Suppressor macrophage (primary cell): Measurements from ENCODE around the gene FOSL1.

Experiments
- DNase-seq, 4 experiments: peaks; one replicate each; pipeline ENCODE4 v3.0.0-alpha.2; 2020 to 2022

Gene FOSL1

DNA sequence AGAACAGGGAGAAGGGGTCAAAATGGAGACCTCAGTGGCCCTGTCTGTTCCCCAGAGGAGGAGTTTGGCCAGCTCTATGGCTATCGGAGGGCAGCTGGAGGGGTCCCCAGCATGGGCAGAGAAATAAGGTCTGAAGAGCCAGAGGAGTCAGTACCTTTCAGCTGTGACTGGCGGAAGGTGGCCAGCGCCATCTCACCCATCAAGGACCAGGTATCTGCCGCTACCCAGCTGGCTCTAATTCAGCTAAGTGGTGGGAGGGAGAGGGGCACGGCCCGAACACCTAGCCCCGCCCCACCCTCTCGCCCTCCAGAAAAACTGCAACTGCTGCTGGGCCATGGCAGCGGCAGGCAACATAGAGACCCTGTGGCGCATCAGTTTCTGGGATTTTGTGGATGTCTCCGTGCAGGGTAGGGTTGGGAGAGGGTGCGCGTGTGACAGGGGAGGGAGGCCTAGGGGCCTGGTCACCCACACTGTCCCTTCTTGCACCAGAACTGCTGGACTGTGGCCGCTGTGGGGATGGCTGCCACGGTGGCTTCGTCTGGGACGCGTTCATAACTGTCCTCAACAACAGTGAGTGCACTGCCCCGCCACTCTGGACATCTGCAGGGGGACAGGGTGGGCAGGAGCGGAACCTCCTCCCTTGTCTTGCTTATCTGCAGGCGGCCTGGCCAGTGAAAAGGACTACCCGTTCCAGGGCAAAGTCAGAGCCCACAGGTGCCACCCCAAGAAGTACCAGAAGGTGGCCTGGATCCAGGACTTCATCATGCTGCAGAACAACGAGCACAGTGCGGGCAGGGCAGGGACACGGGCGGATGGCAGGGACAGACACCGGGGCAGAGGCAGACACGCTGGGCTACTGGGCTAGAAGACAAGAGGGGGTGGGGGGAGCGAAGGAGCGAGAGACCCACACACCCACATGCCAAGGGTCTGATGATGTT, 17.8 kb downstream of the FOSL1 start:
- DNase-seq: peak in 1 of 4 experiments; percentile 1

DNA sequence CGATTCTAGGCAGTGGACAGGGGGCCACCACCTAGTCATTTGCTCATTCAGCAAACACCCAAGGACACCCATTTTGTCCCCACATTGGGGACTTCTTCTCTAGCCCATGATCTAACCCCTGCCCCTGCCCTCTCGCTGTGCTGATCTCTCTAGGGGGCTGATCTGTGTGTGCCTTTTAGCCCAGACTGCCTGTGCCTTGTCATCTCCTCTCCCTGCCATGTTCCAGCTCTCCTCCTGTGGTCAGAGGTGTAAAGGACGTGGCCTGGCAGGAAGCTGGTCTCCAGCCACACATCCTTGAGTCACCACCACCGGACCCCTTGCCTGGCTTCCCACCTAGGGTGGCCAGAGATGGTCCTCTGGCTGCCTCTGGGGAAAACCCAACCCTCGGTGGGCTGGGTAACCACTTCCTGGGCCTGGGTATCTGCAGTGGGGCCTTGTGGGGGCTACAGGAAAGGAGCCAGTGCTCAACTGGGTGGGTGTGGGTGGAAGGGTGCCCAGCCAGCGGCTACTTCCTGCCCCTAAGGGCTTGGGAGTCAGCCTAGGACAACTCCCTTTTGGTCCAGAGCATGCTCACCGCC, 19.3 kb downstream of the FOSL1 start:
- DNase-seq: peak in 1 of 4 experiments; percentile 6

DNA sequence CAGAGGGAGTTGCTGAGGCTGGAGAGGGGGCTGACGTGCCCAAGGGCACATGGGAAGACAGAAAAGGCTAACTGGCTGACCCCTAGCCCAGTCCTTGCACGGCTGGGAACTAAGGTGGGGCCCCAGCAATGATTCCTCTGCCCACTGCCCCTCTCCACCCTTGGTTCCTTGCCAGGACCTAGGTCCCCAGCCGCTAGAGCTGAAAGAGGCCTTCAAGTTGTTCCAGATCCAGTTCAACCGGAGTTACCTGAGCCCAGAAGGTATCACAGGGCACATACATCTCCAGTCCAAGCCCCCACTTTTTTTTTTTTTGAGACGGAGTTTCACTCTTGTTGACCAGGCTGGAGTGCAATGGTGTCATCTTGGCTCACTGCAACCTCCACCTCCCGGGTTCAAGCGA, 20.2 kb downstream of the FOSL1 start:
- DNase-seq: no peak

DNA sequence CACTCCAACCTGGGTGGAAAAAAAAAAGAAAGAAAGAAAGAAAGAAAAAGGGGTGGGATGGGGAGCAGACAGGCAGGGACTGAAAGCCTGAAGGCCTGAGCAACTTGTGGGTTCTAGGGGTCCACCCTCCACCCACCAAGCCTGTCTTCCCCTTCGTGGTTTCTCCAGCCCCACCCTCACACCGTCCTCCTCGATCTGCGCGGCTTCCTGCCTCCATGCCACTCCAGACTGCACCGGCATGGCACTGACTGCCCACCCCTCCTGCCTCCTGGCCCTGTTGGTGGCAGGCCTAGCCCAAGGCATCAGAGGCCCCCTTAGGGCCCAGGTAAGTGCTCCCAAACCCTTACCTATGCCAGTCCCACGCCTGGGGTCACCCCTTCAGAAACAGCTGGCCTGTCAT, 20.6 kb downstream of the FOSL1 start, which contains the start of gene CTSW:
CTSW (plus strand) TSS at position 221 of the 400 bp plus-strand sequence; CDS start at position 239, 18 bp downstream.
- DNase-seq: peak in 3 of 4 experiments; percentile 25 to 46 (median 42)

DNA sequence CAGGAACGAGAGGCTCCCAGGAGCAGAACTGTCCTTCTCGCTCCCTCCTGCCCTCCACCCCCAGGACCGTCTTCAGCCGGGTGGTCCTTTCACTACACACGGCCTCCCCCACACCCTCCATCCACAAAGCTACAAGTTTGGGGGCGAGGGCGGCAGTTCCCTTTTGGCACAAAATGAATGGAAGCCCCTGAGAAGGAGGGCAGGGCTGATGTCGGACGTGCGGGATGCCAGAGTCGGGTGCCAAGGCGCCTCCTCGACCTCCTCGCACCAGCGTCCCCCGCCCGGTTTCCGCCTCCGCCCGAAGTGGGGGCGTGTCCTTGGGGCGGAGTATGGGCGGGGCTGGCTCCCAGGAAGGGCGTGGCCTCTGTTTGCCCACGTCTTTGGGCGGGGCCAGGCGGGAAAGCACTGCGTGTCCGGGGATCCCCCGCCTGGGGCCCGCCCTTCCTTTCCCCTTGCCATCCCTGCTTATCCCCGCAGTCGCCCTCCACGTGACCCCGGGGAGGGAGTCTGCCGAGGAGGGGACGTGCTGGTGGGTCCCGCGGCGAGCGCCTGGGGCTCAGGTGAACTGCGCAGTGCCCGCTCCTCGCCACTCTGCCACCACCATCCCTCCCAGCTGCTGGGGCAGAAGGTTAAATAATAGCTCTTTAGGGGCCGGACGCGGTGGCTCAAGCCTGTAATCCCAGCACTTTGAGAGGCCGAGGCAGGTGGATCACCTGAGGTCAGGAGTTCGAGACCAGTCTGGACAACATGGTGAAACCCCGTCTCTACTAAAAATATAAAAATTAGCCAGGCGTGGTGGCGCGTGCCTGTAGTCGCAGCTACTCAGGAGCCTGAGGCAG, 26.7 kb downstream of the FOSL1 start:
- DNase-seq: peak; percentile 93 to 98 (median 96)

DNA sequence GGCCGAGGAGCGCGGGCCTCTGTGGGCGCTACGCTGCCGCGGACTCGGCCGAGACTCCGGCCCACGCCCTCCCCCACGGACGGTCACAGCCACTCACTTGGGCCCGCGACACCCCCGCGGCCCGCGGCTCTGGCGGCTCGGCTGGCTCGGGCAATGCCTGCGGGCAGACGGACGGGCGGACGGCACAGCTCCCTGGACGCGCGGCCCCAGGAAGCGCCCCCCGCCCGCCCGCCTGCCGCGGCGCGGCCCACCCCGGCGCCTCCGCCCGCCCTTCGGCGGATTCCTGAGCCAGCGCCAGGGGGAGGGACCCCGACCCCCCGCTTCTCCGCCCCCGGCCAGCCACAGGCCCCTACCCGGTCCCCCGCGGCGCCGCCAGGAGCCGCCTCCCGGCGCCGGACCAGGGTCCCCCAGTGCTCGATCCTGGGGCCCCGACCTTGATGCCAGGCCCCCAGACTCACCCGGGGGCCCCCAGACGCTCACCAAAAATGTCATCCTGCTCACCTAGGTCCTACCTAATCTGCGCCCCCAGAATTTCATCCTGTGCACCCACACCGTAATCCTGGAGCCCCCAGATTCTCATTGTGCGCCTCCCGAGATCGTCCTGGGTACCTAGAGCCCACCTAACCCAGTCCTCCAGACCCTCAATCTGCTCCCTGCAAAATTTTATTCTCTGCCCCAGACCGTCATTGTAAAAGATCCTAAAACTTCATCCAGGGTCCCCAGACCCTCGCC, 27.4 kb downstream of the FOSL1 start, which contains the start of gene EFEMP2:
EFEMP2 (minus strand) TSS at position 215 of the 732 bp plus-strand sequence. CDS start 446 bp downstream, outside the sequence.
- peak in 1 of 4 experiments; percentile 50 for DNase-seq

DNA sequence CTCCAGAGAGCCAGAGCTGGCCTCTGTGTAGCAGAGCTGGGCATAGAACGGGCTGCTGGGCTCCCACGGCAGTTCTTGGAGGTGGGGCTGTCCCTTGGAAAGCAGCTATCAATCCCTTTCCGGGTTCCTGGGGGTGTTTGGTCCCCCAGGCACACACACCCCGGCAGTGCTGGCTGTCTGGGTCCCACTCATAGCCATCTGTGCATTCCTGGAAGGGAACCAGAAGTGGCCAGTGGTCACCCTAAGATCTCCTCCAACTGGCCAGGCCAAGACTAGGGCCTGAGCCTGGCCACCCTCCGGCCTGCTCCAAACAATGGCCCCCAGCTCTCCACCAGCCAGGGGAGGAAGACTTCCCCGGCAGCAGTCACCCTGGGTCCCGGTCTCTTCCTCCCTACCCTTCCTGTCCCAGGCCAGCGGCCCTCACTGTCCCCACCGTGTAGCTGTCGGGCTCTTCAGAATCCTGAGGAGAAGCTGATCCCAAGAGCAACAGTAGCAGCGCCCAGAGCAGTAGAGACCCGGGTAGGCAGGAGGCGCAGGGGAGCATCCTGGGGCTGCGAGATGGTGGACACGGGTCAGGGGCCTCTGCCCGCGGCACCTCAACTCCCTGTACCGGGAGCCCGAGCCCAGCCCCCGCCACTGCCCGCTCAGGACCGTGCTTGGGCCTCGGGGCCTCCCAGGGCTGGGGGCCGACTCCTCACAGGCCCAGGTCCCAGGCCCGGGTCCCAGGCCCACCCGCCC, 28.2 kb downstream of the FOSL1 start:
- no peak for DNase-seq

DNA sequence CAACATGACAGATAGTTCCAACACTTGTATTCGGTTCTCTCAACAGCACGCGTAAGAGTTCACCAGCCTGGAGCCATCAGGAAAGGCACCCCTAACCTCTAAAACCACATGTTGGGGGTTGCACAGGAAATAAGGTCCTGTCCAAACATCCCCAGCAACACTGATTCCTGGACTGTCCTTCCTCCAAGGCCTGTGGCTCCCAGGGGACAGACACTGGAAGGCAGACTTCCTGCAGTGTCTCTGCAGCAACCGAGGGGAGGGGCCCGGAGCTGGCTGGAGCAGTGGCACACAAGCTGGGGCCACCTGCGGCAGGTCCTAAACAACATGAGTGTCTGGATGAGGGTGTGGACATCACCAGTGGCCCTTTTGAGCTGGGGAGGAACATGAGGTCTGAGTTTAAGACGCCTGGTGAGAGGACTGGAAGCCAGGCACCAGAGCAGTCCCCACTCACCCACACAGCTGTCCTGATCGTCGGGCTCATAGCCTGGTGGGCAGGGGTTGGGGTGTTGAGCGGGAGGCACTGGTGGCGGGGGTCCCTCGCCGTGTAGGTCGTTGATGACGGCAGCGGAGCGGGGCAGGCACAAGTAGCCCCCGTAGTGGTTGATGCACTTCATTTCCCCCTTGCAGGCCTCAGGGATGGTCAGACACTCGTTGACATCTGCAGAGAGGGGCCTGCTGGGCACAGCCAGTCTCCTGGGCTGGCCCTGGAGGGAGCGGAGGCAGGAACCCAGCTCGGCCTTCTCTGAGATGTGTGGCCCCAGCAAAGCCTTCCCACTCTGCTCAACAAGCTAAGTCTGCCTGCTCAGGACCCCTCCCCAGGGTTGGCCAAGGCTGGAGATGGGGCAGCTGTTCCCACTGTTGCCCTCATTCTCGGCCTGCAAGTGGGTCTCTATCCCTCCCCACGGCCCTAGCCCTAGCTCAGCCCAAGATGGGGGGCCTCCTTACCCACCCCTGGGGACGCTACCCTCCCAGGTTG, 29.2 kb downstream of the FOSL1 start:
- DNase-seq: no peak

DNA sequence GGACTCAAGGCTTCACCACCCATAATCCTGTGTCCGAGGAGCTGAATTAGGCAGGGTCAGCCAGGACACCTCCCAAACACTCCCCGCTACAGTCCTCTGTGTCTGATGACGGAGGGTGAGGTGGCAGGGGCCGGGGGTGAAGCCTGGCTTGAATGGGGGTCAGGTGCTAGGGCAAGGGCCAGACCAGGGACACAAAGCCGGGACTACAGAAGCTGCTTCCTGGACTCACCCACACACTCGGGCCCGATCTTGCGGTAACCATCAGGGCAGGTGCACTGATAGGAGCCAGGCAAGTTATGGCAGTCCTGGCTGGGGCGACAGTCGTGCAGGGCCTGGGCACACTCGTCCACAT, 29.9 kb downstream of the FOSL1 start:
- DNase-seq: no peak

DNA sequence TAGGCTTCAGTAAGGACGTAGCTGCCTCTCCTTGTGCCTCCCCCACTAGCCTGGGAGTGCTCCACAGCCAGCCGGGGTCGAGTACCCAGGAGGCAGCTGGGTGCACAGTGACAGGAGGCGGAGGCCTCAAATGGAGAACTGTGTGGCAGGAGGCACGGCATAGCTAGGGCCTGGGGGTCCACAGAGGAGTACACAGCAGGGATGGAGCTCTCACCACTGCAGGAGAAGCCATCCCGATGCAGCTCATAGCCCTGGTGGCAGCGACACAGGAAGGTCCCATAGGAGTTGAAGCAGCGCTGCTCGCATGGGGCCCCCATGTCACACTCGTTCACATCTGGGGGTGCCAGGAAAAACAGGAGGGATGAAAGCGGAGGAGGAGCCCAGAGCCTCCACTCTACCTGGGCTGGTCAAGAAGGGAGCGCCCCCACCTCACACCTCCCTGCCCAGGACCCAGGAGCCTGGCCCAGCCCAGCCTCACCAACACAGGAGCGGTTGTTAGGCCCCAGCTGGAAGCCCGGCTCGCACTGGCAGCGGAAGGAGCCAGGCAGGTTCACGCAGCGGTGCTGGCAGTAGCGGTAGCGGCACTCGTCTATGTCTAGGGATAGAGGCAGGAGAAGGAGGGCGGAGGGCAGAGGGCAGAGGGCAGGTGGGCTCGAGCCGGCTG, 30.4 kb downstream of the FOSL1 start:
- DNase-seq: no peak

DNA sequence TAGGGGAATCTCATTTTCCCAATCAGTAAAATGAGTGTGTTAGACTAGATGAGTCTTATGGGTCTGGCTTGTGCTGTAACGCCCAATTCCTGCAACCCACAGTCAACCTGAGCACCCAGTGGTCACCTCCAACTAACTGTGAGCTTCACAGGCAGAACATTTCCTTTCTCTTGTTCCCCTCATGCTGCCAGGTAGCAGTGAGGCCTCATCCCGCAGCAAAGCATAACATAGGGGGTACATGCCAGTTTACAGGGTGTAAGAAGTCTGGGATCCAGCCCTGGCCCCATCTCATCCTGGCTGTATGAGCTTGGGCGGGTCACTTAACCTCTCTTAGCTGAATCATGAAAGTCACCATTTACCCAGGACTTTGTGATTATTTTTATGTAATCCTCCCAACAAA, 31.3 kb downstream of the FOSL1 start:
- no peak for DNase-seq

DNA sequence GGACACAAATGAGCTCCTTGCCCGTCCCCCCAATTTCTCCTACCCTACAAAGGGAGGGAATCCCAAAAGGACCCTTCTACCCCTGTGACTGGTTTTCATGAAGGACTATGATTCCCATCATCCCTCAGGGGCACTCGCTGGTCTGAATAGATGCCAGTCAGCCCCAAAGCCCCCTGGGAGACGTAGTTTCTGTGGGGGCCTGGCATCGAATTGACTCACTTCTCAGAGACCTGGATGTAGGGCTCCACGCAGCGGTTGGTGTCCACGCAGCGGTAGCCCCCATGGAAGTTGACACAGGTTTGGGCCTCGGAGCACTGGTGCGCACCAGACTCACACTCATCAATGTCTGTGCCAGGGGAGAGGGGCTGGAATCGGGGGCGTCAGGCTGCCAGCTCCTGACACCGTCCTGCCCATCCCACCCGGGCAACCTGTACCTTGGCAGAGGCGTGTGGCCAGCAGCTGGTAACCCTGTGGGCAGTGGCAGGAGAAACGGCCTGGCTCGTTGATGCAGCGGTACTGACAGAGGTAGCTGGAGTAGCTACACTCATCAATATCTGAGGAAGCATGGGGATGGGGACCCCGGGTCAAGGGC, 32.0 kb downstream of the FOSL1 start:
- no peak for DNase-seq

DNA sequence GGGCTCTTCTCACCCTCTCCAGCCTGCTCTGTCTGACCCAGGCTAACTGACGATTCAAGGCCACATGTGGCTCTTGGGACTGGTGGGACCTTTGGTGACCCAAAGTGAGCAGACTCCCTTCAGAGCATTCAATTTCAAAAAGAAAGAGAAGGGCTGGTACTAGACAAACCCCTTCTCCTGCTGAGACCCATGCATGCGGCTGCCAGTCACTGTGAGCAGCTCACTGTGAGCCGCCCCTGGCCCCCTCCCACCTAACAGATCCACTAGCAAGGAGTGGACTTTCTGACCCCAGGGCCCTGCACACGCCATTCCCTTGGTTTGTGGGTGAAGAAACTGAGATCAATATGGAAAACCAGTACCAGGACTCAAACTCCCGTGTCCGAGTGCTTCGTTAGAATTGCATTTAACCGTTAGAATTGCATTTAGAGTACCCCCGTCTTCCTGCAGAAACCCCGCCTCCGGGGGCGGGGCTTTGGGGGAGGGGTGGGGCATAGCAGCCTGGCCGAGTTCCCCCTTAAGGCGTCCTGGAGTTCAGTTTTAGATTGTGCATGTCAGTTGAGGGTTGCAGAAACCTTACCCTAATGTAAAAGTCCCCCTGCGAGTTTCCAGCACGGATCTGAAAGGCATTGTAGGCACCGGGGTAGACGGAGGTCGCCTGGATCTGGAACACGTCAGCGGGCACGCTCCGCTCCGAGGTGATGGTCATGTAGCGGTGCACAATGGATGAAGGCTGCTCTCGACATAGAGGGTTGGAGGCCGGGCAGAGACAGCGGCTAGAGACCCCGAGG, 32.7 kb downstream of the FOSL1 start:
- DNase-seq: peak in 1 of 4 experiments; percentile 50

DNA sequence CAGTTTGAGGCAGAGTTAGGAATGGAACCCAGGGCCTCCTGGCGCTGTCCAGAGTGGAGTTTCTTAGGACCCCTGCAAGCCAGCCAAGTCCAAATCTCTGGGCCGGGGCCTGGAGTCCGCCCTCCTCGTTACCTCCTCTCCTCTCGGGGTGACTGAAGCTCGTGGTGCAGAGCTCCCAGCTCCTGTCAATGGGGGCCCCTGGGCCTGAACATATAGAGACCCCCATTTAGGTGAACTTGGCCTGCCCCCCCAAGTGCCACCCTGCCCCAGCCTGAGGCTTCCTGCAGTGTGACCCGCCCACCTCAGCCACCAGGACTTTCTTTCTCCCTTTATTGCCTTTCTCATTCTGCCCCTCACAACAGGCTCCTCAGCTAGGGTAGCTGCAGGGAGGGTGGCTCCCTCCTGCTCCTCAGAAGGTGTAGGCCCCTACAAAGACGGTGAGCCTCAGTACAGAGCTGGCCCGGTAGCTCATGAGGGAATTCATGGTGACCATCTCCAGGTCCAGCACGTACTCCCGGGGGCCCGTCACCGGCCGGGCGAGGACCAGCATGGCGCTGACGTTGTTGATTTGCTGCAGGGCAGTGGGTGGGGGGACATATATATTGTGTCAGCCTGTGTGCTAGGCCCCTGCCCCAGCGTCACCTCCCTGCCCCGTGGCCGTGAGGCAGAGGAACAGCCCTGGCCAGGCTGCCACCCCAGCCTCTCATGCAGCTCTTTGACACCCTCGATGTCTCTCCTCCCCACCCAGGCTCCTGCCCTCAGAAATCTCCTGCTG, 33.5 kb downstream of the FOSL1 start:
- DNase-seq: no peak

DNA sequence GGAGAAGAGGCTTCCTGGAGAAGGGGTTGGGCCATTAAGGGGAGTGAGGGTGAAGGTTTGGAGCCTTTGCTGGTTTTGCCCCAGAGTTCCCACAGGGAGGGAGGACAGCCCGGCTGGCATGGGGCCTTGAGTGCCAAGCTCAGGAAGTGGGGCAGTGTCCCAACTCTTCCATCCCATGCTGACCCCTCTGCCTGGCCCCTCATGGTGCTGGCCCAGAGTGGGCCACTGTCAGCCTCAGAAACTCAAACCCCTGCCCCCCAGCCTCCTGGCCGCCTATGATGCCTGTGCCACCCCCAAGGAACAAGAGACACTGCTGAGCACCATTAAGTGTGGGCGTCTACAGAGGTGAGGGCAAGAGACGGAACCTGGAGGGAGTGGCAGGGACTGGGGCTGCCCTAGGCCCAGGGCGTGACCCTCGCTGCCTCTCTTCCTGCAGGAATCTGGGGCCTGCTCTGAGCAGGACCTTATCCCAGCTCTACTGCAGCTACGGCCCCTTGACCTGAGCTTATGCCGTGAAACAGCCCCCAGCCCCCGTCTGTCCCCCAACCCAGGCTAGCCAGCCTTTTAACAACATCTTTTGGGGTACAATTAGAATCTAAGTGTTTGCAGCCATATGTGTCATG, 34.5 kb downstream of the FOSL1 start:
- DNase-seq: no peak

DNA sequence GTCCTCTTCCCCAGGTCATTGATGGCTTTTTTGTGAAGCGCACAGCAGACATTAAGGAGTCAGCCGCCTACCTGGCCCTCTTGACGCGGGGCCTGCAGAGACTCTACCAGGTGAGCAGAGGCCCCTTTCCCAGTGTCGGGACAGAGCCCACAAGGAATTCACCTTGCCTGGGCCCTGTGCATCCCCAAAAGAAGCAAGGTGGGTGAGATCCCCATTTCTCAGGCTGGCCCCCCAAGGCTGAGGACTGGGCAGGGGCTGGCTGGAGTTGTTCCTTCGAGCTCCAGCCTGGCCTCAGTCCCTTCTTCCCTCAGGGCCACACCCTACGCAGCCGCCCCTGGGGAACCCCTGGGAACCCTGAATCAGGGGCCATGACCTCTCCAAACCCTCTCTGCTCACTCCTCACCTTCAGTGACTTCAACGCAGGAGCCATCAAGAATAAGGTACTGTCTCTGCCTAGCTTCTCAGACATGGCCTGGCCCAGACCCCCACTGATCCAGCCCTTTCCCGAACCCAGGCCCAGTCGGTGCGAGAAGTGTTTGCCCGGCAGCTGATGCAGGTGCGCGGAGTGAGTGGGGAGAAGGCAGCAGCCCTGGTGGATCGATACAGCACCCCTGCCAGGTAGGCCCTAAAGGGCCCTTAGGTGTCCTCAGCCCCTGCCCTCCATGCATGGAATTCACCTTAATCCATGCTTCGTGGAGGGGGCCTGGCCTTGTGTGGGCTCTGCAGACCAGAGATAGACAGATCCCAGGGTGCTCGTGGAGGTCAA, 35.3 kb downstream of the FOSL1 start:
- DNase-seq: no peak
